Posterior cingulate gyrus (tissue), 11 donors: ENCODE measurements around the gene PDZK1IP1.

ENCODE experiments used
- DNase-seq, 10 donors: peaks; one replicate each; pipeline versions ENCODE4 v3.0.0 to v3.0.0-alpha.2; 2020 to 2021; ENCODE audit warnings: mixed read lengths in 3 of 10
- intact Hi-C: fragments of 100-400 bp; cut with DNase I; formaldehyde crosslinking; loops from one replicate; pipeline ENCODE4 v1.15.1; 2023

PDZK1IP1 gene

GRCh38 chr1:47189844-47190508 is at the start of gene PDZK1IP1:
Gene PDZK1IP1, minus strand, starts transcription at chr1:47190036. Its CDS starts 104 bp downstream, at chr1:47189932.
- intact Hi-C loops = loop anchor here (5.0 kb wide), 1 partner anchor 537 kb away; no protein-coding TSS in a partner anchor
- peak in 2 of 10 donors; percentile 27 to 83 for DNase-seq

GRCh38 chr1:47238935-47239592 is 49.2 kb upstream of the PDZK1IP1 start:
- DNase-seq = no peak
- intact Hi-C loops = no loop called here

- DNase-seq = no peak
- intact Hi-C loops = no loop called here
Measured at GRCh38 chr1:47235806-47236205, 46.0 kb upstream of the PDZK1IP1 start.

GRCh38 chr1:47235241-47235681 is 45.4 kb upstream of the PDZK1IP1 start:
- peak in 7 of 10 donors; percentile 13 to 88 (median 44) for DNase-seq
- intact Hi-C loops = no loop called here

- intact Hi-C loops = no loop called here
- DNase-seq = no peak
Measured at GRCh38 chr1:47233186-47233585, 43.4 kb upstream of the PDZK1IP1 start.

- DNase-seq = no peak
- intact Hi-C loops = no loop called here
Measured at GRCh38 chr1:47232187-47232874, 42.5 kb upstream of the PDZK1IP1 start, which contains the start of gene TAL1. Gene TAL1, minus strand, starts transcription at chr1:47232225. Its CDS starts 6,337 bp downstream, at chr1:47225888.

GRCh38 chr1:47231301-47232186 is 41.7 kb upstream of the PDZK1IP1 start:
- intact Hi-C loops = no loop called here

GRCh38 chr1:47230692-47231300 is 41.0 kb upstream of the PDZK1IP1 start:
- DNase-seq = no peak
- intact Hi-C loops = no loop called here

More at GRCh38 chr1:47231301-47232186, 41.7 kb upstream of the PDZK1IP1 start:
- no peak for DNase-seq

GRCh38 chr1:47229886-47230691 is 40.3 kb upstream of the PDZK1IP1 start:
- intact Hi-C loops = no loop called here
- no peak for DNase-seq

- DNase-seq = no peak
Measured at GRCh38 chr1:47229031-47229885, 39.4 kb upstream of the PDZK1IP1 start.

GRCh38 chr1:47228644-47229030 is 38.8 kb upstream of the PDZK1IP1 start:
- DNase-seq = no peak
- intact Hi-C loops = no loop called here

More at GRCh38 chr1:47229031-47229885, 39.4 kb upstream of the PDZK1IP1 start:
- intact Hi-C loops = no loop called here

GRCh38 chr1:47227341-47228232 is 37.8 kb upstream of the PDZK1IP1 start:
- no peak for DNase-seq
- intact Hi-C loops = no loop called here

- no peak for DNase-seq
- intact Hi-C loops = no loop called here
Measured at GRCh38 chr1:47226839-47227215, 37.0 kb upstream of the PDZK1IP1 start.

GRCh38 chr1:47226121-47226838 is 36.4 kb upstream of the PDZK1IP1 start:
- intact Hi-C loops = no loop called here
- no peak for DNase-seq

GRCh38 chr1:47225430-47226100 is 35.7 kb upstream of the PDZK1IP1 start:
- intact Hi-C loops = no loop called here
- DNase-seq = no peak
